DND-41 (cell line): Measurements from ENCODE around the gene SLC1A2.

Experiments used
- EZH2 ChIP-seq: IDR thresholded peaks from 3 replicates; pipeline ENCODE4 v1.6.1; 2012; ENCODE audit warnings: borderline replicate concordance, low read depth, mild to moderate bottlenecking, moderate library complexity, low read length, inconsistent platforms; ENCODE audit not compliant: severe bottlenecking
- TF ChIP-seq, protein P1 (sequence below): IDR thresholded peaks from 2 replicates; pipeline ENCODE4 v1.5.1; 2012; ENCODE audit warnings: borderline replicate concordance, low read length, moderate library complexity, mild to moderate bottlenecking; ENCODE audit not compliant: poor library complexity, severe bottlenecking; ENCODE audit errors: extremely low read depth

DNA sequence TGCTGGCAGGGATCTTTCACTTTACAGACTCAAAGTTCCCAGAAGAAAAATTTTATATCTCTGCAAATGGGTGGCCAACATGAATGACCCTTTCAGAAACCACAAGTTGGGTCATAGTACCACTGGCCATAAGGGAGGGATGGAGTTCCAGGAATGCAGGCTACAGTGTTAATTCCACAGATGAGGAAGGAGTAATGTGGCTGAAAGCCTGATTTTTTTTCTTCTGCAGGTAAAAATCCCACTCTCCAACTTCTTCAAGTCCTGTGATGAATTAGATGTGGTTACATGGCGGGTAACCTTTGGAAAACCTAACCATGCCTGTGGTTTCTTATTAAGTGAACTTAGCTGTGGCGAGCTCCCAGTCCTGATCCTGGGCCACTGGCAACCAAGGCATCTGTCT is 103.2 kb downstream of the SLC1A2 start:
- TF ChIP-seq, protein P1, sequence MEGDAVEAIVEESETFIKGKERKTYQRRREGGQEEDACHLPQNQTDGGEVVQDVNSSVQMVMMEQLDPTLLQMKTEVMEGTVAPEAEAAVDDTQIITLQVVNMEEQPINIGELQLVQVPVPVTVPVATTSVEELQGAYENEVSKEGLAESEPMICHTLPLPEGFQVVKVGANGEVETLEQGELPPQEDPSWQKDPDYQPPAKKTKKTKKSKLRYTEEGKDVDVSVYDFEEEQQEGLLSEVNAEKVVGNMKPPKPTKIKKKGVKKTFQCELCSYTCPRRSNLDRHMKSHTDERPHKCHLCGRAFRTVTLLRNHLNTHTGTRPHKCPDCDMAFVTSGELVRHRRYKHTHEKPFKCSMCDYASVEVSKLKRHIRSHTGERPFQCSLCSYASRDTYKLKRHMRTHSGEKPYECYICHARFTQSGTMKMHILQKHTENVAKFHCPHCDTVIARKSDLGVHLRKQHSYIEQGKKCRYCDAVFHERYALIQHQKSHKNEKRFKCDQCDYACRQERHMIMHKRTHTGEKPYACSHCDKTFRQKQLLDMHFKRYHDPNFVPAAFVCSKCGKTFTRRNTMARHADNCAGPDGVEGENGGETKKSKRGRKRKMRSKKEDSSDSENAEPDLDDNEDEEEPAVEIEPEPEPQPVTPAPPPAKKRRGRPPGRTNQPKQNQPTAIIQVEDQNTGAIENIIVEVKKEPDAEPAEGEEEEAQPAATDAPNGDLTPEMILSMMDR: no peak
- no peak for TF ChIP-seq EZH2
